T1000 (cell line): Measurements from ENCODE around the gene UGT1A10.

Source experiments
- DNase-seq: peaks from one replicate; lab custom pipeline; 2025; ENCODE audit warnings: mixed read lengths; lab: John Stamatoyannopoulos, UW

The UGT1A10 gene

DNA sequence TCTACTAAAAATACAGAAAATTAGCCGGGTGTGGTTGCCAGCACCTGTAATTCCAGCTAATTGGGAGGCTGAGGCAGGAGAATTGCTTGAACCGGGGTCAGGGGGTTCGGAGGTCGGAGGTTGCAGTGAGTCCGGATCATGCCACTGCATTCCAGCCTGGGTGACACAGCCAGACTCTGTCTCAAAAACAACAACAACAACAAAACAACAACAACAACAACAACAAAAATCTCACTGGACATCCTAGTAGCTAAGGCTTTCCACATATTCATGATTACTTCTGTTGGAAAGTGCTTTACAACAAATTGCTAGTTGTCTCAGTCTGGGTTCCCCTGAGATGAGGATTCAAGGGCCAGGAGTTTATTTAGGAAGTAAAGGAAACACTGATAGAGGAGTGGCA is 137.6 kb downstream of the UGT1A10 start:
- DNase-seq, result no peak

DNA sequence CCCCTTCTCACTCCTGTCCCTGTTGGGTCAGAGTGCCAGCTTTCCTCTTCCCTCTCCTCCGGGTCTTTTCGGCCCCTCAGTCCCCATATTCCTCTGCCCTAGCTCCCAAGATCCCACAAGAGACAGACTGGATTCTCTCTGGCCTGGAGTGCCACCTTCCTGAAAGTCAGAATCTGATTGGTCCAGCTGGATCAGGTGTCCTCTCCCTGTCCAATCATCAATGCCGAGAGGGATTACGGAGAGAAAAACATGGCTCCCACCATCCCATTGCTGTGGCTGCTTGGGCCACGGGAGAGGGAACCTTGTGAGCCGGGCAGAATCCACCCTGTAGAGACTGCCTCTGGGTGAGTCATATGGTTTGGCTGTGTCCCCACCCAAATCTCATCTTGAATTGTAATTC is 139.2 kb downstream of the UGT1A10 start:
- no peak for DNase-seq

DNA sequence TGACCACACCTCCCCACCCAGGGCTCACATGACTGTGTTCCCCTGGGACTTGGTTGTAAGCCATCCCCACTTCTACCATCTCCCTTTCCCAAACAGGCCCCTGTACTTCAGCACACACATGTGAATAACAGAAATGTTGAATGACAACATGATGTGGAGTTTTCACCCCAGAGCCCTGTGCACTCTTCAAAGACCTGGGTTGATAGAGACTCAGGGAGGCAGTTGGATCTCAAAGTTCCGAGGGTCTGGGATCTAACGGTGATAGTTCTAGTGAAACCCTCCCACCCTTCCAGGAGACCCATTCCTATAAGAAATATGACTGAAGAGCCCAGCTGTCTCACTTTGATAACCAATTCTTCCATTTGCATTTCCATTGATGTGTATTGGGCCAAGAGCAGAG is 141.8 kb downstream of the UGT1A10 start, which contains the start of gene MROH2A:
Gene MROH2A, plus strand, starts transcription at position 301 of the 400 bp plus-strand sequence. CDS start 1,029 bp downstream, outside the sequence.
- no peak for DNase-seq

DNA sequence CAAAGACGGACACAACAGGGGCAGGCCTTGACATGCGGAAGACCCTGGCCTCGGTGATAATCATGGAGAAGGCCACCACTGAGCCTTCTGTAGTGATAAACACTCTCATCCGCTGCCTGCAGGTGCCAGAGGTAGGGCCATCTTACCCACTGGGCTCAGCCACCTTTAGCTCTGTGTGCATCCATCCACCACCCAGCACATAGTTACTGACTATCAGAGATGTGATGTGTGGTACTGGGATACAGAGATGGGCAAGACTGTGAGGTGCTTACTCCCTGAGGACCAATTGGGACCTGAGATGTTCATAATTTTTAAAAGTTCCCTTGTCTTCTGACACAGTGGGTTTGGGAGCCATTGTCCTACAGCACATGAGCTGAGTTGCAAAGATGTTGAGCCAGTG is 143.5 kb downstream of the UGT1A10 start:
- no peak for DNase-seq

DNA sequence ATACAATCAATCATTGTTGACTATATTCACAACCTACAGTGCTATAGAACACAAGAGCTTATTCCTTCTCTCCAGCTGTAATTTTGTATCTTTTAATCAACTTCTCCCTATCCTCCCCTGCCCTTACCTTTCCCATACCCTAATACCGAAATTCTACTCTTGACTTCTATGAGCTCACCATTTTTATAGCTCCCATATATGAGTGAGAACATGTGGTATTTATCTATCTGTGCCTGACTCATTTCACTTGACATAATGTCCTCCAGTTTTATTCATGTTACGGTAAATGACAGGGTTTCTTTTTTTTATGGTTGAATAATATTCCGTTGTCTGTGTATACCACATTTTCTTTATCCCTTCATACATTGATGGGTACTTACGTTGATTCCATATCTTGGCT is 144.5 kb downstream of the UGT1A10 start:
- DNase-seq, result no peak

DNA sequence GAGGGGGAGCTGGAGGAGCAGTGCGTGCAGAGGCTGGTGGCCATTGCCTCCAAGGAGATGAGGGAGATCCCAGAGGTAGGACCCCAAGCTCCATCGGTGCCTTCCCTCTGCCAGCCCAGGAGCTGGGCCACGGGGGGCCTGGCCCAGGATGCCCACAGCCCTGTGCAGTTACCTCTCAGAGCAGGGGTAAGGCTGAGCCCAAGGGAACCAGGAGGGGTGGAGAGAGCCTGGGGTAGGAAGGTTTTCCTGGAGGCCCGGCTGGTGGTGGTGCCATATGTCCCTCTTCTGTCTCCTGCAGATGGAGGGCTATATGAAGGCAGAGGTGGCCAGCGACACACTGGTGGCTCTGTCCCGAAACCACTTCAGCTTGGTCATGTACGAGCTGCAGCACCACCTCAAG is 153.3 kb downstream of the UGT1A10 start:
- DNase-seq, result no peak

DNA sequence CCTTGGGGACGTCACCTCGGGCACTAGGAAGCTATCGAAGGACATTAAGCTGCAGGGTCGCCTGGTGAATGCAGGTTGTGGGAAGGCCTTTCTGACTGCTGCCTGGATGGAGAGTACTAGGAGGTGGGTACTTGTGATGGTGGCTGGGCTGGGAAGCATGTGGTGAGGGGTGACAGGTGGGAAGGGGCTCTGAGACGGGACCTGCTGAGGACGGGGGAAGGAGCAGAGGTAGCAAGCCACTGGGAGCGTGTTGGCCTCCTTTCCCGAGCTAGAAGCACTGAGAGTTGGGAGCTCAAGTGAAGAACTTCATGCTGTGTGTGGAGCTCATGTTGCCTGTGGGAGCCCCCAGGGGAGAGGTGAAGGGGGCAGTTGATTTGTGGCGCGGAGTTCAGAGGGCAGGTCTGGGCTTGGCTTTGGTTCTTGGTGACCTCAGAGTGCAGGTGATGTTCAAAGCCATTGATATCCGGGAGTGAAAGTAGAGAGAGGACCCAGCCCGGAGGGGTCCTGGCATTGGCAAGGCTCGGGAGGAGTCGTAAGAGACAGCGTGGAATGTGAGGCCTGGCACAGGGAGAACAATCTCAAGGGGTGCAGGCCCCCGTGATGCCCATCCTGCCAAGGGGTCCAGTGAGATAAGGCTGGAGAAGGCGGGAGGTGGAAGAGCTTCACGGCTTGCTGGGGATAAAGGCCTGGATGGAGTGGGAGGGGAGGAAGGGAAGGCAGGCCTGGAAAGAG is 155.1 kb downstream of the UGT1A10 start:
- no peak for DNase-seq

DNA sequence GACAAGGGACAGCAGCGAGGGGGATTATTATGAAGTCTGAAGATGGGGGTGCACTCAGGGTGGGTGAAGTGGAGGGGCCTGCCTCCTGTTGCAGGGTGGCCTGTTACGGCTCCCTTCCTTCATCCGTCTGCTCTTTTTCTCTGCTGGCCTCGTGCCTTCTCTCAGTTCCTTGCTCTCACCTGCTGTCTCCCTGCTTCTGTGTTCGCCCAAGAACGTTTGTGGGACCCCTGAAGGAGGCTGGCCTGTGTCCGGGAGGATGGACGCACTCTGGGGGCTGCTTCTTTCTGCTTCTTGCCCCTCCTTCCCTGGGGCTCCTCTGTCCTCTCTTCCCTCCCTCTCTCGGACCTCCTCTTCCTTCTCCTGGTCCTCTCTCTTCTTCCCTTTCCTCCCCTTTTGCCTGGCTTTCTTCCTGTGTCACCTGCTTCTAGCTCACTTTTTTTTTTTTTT is 155.7 kb downstream of the UGT1A10 start:
- DNase-seq, result no peak

DNA sequence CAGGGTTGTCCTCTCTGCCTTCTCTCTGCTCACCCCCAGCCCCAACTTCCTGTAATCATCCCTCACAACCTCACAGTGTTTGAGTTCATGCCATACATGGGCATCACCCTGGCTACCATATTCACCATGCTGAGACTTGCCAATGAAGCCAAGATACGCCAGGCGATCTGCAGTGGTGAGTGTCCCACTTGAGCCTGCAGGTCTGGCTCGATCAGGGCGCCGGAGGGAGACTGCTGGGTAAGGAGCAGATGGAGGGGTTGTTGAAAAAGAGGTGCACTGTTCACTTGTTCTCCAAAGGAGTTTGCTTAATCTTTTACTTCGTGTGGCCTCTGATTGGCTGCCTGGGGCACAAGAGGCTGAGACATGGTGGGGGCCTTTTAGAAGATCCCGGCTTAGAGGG is 156.5 kb downstream of the UGT1A10 start:
- no peak for DNase-seq

DNA sequence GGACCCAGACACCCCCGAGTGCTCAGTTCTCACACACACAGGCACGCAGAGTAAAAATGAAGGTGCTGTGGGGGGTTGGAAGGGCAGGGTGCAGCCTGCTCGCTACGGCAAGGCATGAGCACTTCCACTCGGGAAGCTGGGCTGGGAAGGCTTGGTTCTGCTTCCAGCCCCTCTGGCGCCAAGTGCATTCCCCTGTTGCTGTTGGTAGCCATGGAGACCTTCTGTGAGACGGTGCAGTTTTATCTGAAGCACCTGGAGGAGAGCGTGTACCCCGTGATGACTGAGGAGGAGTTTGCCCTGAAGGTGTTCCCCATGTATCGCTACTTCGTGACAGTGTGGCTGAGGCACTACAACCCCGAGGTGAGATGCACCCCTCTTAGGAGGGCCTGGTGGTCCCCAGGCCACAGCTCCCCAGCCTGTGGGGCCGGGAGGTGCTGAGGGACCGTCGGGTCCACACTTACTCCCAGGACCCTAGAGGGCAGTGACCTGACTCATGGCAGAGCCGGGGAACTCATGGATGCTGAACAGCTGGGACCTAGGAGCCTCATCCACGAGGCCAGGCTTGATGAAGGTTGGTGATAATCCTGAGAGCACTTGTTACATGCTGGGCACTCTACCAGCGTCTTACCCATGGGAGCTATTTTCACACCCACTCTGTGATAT is 157.3 kb downstream of the UGT1A10 start:
- no peak for DNase-seq

DNA sequence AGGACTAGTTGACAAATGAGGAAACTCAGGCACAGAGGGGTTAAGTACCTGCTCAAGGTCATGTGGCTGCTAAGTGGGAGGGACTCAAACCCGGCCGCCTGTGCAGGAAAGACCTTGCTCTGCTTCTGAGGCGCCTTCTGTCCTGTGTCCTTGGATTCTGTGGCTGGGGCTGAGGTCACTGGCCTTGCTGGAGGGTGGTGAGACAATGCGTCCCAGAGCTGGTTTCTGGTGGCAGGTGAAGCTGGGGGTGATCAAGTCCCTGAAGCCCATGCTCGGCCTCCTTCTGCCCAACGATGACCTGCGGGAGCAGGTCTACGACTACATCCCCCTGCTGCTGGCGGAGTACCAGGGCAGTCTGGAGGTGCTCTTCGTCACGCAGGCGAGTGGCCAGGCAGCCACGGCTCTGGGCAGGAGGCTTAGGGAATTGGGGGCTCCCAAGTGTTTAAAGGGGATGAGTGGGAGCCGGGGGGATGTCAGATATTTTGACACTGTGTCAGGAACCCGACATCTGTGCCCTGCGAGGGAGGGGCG is 157.9 kb downstream of the UGT1A10 start:
- DNase-seq, result no peak

DNA sequence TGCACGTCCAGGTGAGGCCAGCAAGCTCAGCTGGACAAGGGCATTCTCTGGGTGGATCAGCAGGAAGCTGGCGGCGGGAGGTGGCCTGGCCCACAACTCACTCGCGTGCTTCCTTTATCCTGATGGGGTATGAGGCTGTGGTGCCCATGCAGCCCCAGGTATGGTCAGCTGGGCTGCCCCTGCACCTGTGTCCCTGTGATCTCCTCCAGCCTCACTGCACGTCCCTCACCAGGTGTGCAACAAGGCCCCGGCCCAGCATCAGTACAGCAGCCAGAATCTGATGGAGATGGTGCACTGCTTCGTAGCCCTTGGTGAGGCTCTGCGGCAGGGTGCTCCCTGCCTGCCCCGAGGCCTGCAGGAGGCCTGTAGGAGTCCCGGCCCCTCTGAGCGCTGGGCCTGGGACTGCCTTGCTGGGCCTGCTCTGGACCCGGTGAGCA is 159.5 kb downstream of the UGT1A10 start:
- DNase-seq, result no peak

DNA sequence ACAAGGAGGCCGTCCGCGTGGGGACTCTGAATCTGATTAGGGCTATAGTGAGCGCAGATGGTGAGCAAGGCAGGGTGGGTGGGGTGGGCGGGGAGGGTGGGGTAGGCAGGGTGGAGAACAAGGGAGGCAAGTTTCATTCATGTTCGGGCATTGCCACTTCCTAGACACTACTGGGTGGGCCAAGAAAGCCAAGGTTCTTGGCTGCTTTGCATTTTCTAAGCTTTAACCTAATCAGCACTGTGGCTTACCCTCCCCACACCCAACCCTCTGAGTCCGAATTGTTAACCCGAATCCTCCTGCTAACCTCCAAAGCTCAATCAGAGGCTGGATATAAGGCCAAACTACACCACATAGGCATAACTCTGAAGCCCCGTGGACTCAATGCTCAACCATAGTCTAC is 160.0 kb downstream of the UGT1A10 start:
- DNase-seq, result no peak

DNA sequence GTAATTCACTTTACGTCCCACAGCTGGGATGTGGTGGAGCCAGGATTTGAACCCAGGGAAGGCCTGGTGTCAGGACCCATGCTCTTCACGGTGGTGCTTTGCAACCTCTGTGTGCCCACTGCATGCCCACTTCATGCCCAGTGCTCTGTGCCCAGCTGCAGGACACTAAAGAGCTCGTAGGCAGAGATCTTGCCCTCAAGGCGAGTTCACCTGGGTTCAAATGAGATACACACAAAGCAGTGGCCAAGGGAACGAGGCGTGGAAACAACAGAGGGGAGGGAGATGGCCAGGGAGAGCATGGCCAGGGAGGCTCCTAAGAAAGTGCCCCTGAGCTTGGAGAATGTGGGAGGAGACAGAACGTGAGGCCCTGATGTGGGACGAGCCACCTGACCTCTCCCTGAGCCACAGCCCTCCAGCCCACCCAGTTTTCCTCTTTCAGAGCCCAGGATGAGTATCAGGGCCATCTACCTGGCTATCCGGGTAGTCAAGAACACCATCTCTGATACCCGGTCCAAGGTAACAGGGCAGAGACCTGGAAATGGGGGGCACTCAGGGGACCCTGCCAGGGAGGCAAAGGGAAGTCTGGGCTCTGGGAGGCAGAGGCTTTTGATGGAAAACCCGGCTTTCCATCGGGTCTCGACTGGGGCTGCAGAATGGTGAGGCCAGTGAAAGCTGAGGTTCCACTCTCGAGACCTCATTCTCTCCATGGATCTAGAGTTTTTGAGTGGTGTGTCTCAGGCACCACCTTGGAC is 162.3 kb downstream of the UGT1A10 start:
- no peak for DNase-seq

DNA sequence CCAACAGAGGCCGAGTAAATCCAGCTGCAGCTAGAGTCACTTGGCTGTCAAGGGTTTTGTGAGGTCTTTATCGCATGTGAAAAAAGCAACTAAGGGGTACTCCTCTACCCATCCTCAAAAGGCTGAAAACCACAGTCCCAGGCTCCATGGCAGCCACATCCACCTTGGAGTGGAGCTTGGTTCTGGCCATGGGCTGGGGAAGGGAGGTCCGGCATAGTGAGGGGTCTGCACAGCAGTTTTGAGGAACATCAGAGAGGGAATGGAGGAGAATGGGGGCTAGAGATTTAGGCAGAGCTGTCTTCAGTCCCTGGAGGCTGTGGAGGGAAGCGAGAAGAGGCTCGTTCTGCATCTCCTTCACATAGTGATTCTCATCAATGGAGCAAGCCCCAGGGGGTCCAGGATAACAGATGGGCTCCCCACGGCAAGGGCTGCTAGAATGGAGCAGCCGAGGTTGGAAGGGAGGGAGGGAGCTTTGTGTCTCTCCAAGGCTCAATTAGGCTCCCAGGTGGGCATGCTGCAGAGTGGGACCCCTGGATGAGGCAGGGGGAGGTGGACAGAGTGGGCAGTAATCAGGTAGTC is 162.9 kb downstream of the UGT1A10 start:
- DNase-seq, result no peak

DNA sequence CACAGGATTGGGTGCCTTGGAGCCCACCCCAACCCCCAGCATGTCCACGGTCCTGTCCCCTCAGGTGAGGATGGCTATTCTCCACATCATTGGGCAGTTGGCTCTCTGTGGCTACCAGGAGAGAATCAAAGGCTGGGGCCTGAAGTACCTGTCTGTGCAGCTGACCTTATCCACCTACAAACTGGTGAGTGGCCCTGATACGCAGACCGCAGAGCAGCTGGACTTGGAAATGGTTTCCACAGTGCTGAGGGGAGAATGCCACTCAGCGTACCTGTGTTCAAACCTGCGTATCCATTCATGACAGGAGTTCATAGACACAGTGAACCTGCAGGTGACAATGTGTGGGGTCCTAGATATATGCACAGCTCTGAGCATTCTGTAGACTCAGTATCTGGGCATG is 163.5 kb downstream of the UGT1A10 start:
- no peak for DNase-seq

DNA sequence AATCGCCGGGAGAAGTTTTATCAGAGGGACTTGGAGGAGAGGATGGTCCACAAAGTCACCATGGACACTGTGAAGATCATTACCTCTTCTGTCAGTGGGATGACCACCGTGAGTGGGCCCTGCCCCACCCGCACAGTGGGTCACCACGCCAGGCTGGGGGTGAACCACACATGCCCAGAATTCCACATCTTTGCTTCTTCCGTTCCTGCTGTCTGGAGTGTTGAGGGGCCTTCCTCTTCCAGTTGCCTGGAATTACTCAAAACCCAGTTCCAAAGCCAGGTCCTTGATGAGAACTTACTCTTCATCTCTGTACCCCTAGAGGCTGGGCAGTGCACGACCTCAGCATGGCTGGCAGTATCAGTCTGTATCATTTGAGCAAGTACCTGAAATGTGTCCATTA is 164.0 kb downstream of the UGT1A10 start:
- no peak for DNase-seq

DNA sequence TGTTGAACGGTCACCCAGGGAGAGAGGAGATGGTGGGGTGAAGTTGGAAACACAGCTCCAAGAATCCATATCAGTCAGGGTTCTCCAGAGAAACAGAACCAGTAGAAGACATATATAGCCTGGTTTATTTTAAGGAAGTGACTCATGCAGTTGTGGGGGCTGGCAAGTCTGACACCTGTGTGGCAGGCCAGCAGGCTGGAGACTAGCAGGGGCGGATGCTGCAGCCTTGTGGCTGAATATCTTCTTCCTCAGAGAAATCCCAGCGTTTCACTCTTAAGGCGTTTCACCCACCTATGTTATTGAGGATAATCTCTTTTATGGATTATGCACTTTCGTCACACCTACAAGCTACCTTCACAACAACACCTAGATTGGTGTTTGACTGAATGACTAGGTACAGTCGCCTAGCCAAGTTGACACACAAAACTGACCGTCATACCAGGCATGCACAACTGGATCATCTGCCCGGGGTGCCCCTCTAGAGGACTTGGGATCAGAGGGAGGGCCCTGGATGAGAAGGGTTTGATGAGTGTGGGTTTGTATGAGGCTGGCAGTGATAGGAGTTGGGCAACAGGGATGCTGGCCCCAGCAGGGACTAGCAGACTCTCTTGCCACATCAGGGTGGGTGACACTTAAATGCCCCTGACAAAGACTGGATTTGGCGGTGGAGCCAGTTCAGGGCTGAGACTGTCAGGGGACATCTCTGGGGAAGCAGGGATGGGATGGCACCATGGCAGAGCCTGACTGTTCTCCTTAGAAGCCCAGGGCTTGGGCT is 165.3 kb downstream of the UGT1A10 start:
- DNase-seq, result no peak

DNA sequence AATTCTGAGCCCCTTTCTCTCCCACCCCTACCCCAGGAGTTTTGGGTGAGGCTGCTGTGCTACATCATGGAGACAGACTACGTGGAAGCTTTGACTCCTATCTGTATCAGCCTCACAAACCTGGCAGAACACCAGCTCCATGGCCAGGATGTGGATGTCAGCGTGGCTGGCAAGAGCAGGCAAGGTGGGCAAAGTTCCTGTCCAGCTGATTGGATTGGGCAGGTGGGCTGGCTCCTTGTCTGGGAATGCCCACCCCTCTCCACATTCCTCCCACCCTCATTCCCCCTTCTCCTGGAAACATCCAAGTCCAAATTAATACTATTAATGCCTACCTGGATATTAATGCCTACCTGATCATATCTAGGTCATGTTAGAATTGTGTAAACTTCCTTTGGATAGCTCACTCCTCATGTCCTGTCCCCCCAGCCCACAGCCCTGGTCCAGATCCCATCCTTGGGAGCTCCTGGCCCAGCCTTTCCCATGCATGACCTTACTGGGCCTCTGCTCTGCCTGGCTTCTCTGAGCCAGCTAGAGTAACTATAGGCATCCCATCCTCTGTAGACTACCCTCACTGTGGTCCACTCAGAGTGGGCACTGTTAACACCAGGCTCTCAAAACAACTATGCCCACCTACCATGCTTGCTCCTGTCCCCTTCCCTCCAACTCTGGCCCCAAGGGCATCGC is 166.0 kb downstream of the UGT1A10 start:
- no peak for DNase-seq

DNA sequence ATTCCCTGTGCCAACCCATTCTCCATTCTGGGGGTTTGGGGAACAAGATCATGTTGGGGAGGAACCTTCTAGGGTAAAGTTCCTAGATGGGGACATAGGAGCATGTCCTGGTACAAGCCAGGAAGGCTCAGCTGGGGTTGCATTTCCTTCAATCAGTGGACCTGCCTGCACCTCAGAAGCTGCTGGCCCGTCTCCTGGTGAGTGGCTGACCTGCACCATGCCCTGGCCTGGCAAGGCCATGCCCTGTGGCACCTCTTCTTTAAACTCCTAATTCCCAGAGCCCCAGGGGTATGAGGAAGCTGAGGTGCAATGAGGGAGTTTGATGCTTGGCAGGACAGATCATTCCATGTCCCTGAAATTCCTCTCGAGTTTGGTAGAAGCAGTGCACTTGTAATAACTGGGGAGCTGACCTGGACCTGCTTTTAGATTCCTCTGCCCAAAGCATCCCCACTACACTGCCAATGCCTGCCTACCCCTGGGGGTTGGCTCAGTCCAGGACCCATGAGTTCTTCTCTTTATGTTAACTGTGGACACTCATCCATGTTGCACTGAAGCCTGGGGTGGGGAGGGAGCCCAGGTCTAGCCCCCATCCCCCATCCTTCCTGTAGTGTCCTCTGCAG is 167.2 kb downstream of the UGT1A10 start:
- no peak for DNase-seq
